CD8-positive, alpha-beta memory T cell (primary cell): ENCODE measurements around the gene PTH2. TPM values are rescaled to one million over a fixed set of nuclear protein-coding genes. Genes with fewer than 3 reads are reported as not detected.

ENCODE experiments used
- CTCF ChIA-PET: fragments of 350-600 bp; sonication (Branson Sonifier 250); formaldehyde crosslinking; loops from one replicate; lab custom pipeline; 2021; ENCODE audit warnings: antibody characterized with exemption; lab: Charles Lee
- POLR2A ChIA-PET: fragments of 350-600 bp; sonication (Branson Sonifier 250); formaldehyde crosslinking; loops from one replicate; lab custom pipeline; 2021; ENCODE audit warnings: antibody characterized with exemption; lab: Charles Lee
- DNase-seq, 5 donors: peaks; one replicate each; pipeline versions ENCODE4 v3.0.0 to v3.0.0-alpha.2; 2020 to 2022; ENCODE audit warnings: mixed read lengths in 1 of 5
- H3K27ac ChIP-seq: one replicate; pipeline ENCODE4 v1.7.0; 2013; ENCODE audit warnings: low read depth, mild to moderate bottlenecking, low read length, moderate library complexity
- H3K27me3 ChIP-seq: 2 replicates; pipeline ENCODE4 v1.7.0; 2013; ENCODE audit warnings: low read length, mild to moderate bottlenecking; ENCODE audit not compliant: insufficient read depth, poor library complexity, severe bottlenecking
- H3K36me3 ChIP-seq: 2 replicates; pipeline ENCODE4 v1.7.0; 2013; ENCODE audit warnings: mild to moderate bottlenecking, low read length, moderate library complexity; ENCODE audit not compliant: insufficient read depth
- H3K4me1 ChIP-seq: 2 replicates; pipeline ENCODE4 v1.7.0; 2013; ENCODE audit warnings: mild to moderate bottlenecking, low read length, moderate library complexity; ENCODE audit not compliant: insufficient read depth
- H3K4me3 ChIP-seq: 2 replicates; pipeline ENCODE4 v1.7.0; 2013; ENCODE audit warnings: mild to moderate bottlenecking, low read length
- H3K9me3 ChIP-seq: 2 replicates; pipeline ENCODE4 v1.7.0; 2013; ENCODE audit warnings: mild to moderate bottlenecking, low read length
- H3K27ac Mint-ChIP-seq, 8 donors: one replicate each; pipeline ENCODE4 v1.8.0; 2020 to 2021; ENCODE audit warnings: mixed read lengths in 8 of 8, mild to moderate bottlenecking in 6 of 8, inconsistent platforms in 3 of 8, moderate library complexity in 3 of 8
- H3K27me3 Mint-ChIP-seq, 2 donors: one replicate each; pipeline ENCODE4 v1.8.0; 2020 to 2021; ENCODE audit warnings: mixed read lengths in 2 of 2, mild to moderate bottlenecking in 1 of 2, moderate library complexity in 1 of 2
- H3K36me3 Mint-ChIP-seq, 3 donors: one replicate each; pipeline ENCODE4 v1.8.0; 2020 to 2021; ENCODE audit warnings: mixed read lengths in 3 of 3, inconsistent platforms in 1 of 3, mild to moderate bottlenecking in 1 of 3
- H3K4me1 Mint-ChIP-seq, 3 donors: one replicate each; pipeline ENCODE4 v1.8.0; 2020 to 2021; ENCODE audit warnings: mixed read lengths in 3 of 3, inconsistent platforms in 1 of 3, mild to moderate bottlenecking in 1 of 3
- H3K4me3 Mint-ChIP-seq, 7 donors: one replicate each; pipeline ENCODE4 v1.8.0; 2020 to 2021; ENCODE audit warnings: mixed read lengths in 7 of 7, mild to moderate bottlenecking in 6 of 7, moderate library complexity in 4 of 7, inconsistent platforms in 2 of 7
- H3K9me3 Mint-ChIP-seq, 5 donors: one replicate each; pipeline ENCODE4 v1.8.0; 2020 to 2022; ENCODE audit warnings: mixed read lengths in 5 of 5, mild to moderate bottlenecking in 3 of 5, moderate library complexity in 2 of 5, inconsistent platforms in 1 of 5
- polyA plus RNA-seq: library from polyadenylated mRNA; unstranded; fragments of 300-500 nt; fragmentation: Illumina TruSeq; gene quantifications from one replicate; pipeline ENCODE4 v1.2.3, GENCODE V29; 2021
- total RNA-seq, 2 experiments: library from RNA; stranded (reverse); gene quantifications; one replicate each; pipeline ENCODE4 v1.2.3, GENCODE V29; 2021

PTH2 gene
- total and polyA plus RNA-seq, 3 experiments from 2014 or later = not detected

- Histone ChIP-seq H3K36me3 (no peaks in the 10 kb centered on the region), H3K9me3 (no peaks in the 10 kb centered on the region), H3K4me1 (peaks cover 7% of the 10 kb centered on the region), H3K4me3 (no peak overlapping the region), H3K27me3 (no peaks in the 10 kb centered on the region), H3K27ac (no peak overlapping the region)
- Mint-ChIP-seq H3K36me3 (peaks cover 0 to 3% (median 0%) of the 10 kb centered on the region in 3 donors), H3K4me1 (peaks cover 5 to 10% (median 5%) of the 10 kb centered on the region in 3 donors), H3K9me3 (no peaks in the 10 kb centered on the region), H3K27ac (peak overlapping the region in 4 of 8 donors; percentile 18 to 96 (median 54)), H3K4me3 (no peak overlapping the region), H3K27me3 (peaks cover 0 to 6% of the 10 kb centered on the region in 2 donors)
- ChIA-PET CTCF (interaction anchor here (1.9 kb wide), 1 partner anchor 72 kb away, joined by 5 read pairs; no protein-coding TSS in a partner anchor), POLR2A (no interaction called here)
- no peak for DNase-seq
Observed at GRCh38 chr19:49398001-49398615, 25.1 kb downstream of the PTH2 start.

- no peak overlapping the region for H3K4me3 ChIP-seq
- Mint-ChIP-seq H3K4me3 (no peak overlapping the region), H3K27ac (no peak overlapping the region), H3K4me1 (peaks cover 8 to 14% (median 9%) of the 10 kb centered on the region in 3 donors), H3K27me3 (peaks cover 0 to 6% of the 10 kb centered on the region in 2 donors), H3K9me3 (no peaks in the 10 kb centered on the region), H3K36me3 (peaks cover 0 to 3% (median 0%) of the 10 kb centered on the region in 3 donors)
- DNase-seq = no peak
- POLR2A ChIA-PET = interaction anchor here (0.7 kb wide), 2 partner anchors 40 to 50 kb away, joined by 4 to 9 read pairs; no protein-coding TSS in a partner anchor
- H3K9me3 ChIP-seq = no peaks in the 10 kb centered on the region
- H3K27ac ChIP-seq = no peak overlapping the region
- no peaks in the 10 kb centered on the region for H3K36me3 ChIP-seq
- H3K27me3 ChIP-seq = no peaks in the 10 kb centered on the region
- H3K4me1 ChIP-seq = peaks cover 11% of the 10 kb centered on the region
- CTCF ChIA-PET = interaction anchor here (1.9 kb wide), 1 partner anchor 73 kb away, joined by 5 read pairs; no protein-coding TSS in a partner anchor
Observed at GRCh38 chr19:49396738-49397505, 26.3 kb downstream of the PTH2 start.

GRCh38 chr19:49395581-49396407, 27.4 kb downstream of the PTH2 start:
- H3K4me3 ChIP-seq = no peak overlapping the region
- no peak for DNase-seq
- no peak overlapping the region for H3K27ac ChIP-seq
- Mint-ChIP-seq H3K27me3 (peaks cover 0 to 6% of the 10 kb centered on the region in 2 donors), H3K4me1 (peaks cover 14 to 21% (median 14%) of the 10 kb centered on the region in 3 donors), H3K4me3 (no peak overlapping the region), H3K9me3 (no peaks in the 10 kb centered on the region), H3K36me3 (peaks cover 0 to 3% (median 0%) of the 10 kb centered on the region in 3 donors), H3K27ac (peak overlapping the region in 1 of 8 donors; percentile 70)
- ChIA-PET CTCF (interaction anchor here (1.1 kb wide), 1 partner anchor 153 kb away, joined by 3 read pairs; no protein-coding TSS in a partner anchor), POLR2A (interaction anchor here (0.7 kb wide), 1 partner anchor 52 kb away, joined by 9 read pairs; no protein-coding TSS in a partner anchor)
- no peaks in the 10 kb centered on the region for H3K36me3 ChIP-seq
- no peaks in the 10 kb centered on the region for H3K9me3 ChIP-seq
- peaks cover 16% of the 10 kb centered on the region for H3K4me1 ChIP-seq
- H3K27me3 ChIP-seq = no peaks in the 10 kb centered on the region

- Mint-ChIP-seq H3K27me3 (peaks cover 0 to 6% of the 10 kb centered on the region in 2 donors), H3K9me3 (no peaks in the 10 kb centered on the region), H3K36me3 (peaks cover 0 to 3% (median 0%) of the 10 kb centered on the region in 3 donors), H3K4me1 (peaks cover 14 to 21% (median 14%) of the 10 kb centered on the region in 3 donors), H3K4me3 (no peak overlapping the region), H3K27ac (no peak overlapping the region)
- Histone ChIP-seq H3K9me3 (no peaks in the 10 kb centered on the region), H3K27me3 (no peaks in the 10 kb centered on the region), H3K4me3 (no peak overlapping the region), H3K4me1 (peaks cover 16% of the 10 kb centered on the region), H3K27ac (no peak overlapping the region), H3K36me3 (no peaks in the 10 kb centered on the region)
- no peak for DNase-seq
- ChIA-PET POLR2A (no interaction called here), CTCF (interaction anchor here (1.3 to 3.8 kb wide), 4 partner anchors 36 to 79 kb away, joined by 4 to 28 read pairs (median 7); partner anchors contain the start of genes FLT3LG and SLC17A7)
Observed at GRCh38 chr19:49393881-49394280, 29.4 kb downstream of the PTH2 start.

- Histone ChIP-seq H3K4me1 (peaks cover 9% of the 10 kb centered on the region), H3K4me3 (no peak overlapping the region), H3K9me3 (no peaks in the 10 kb centered on the region), H3K27me3 (no peaks in the 10 kb centered on the region), H3K27ac (peak overlapping the region; percentile 21), H3K36me3 (no peaks in the 10 kb centered on the region)
- Mint-ChIP-seq H3K4me3 (peak overlapping the region in 1 of 7 donors; percentile 37), H3K27ac (peak overlapping the region; percentile 2 to 92 (median 61)), H3K4me1 (peaks cover 11 to 20% (median 19%) of the 10 kb centered on the region in 3 donors), H3K9me3 (no peaks in the 10 kb centered on the region), H3K36me3 (no peaks in the 10 kb centered on the region), H3K27me3 (no peaks in the 10 kb centered on the region)
- ChIA-PET POLR2A (interaction anchor here (0.5 to 1.4 kb wide), 3 partner anchors 62 to 294 kb away, joined by 3 to 7 read pairs (median 3); partner anchors contain the start of gene ALDH16A1), CTCF (interaction anchor here (0.7 to 3.8 kb wide), 23 partner anchors 11 to 287 kb away, joined by 3 to 35 read pairs (median 4); partner anchors contain the start of genes FLT3LG and SLC17A7)
- peak; percentile 63 to 86 (median 71) for DNase-seq
Observed at GRCh38 chr19:49391581-49392399, 31.5 kb downstream of the PTH2 start.

GRCh38 chr19:49390929-49391359, 32.3 kb downstream of the PTH2 start:
- Mint-ChIP-seq H3K4me1 (peaks cover 11 to 20% (median 19%) of the 10 kb centered on the region in 3 donors), H3K4me3 (no peak overlapping the region), H3K36me3 (no peaks in the 10 kb centered on the region), H3K9me3 (no peaks in the 10 kb centered on the region), H3K27me3 (no peaks in the 10 kb centered on the region), H3K27ac (peak overlapping the region in 1 of 8 donors; percentile 50)
- no peak overlapping the region for H3K27ac ChIP-seq
- H3K4me3 ChIP-seq = no peak overlapping the region
- CTCF ChIA-PET = interaction anchor here (0.7 to 3.8 kb wide), 17 partner anchors 10 to 183 kb away, joined by 3 to 35 read pairs (median 5); partner anchors contain the start of genes FLT3LG and SLC17A7
- POLR2A ChIA-PET = interaction anchor here (1.4 kb wide), 2 partner anchors 62 to 79 kb away, joined by 3 to 7 read pairs; partner anchors contain the start of gene ALDH16A1
- no peaks in the 10 kb centered on the region for H3K27me3 ChIP-seq
- no peak for DNase-seq
- H3K9me3 ChIP-seq = no peaks in the 10 kb centered on the region
- H3K4me1 ChIP-seq = peaks cover 9% of the 10 kb centered on the region
- H3K36me3 ChIP-seq = no peaks in the 10 kb centered on the region
